HG03558 (cell line): ENCODE measurements around the gene FAM53B.

Experiments used
- ATAC-seq: cut with Tn5 transposase; IDR thresholded peaks from one replicate; pipeline ENCODE4 v1.9.1; 2021; ENCODE audit warnings: moderate number of reproducible peaks; ENCODE audit not compliant: unreplicated experiment; ENCODE audit errors: extremely low read depth

The FAM53B gene

GRCh38 chr10:124667425-124668345 is 76.5 kb downstream of the FAM53B start:
- ATAC-seq: no peak

GRCh38 chr10:124666494-124666893 is 77.7 kb downstream of the FAM53B start:
- ATAC-seq: no peak

DNA sequence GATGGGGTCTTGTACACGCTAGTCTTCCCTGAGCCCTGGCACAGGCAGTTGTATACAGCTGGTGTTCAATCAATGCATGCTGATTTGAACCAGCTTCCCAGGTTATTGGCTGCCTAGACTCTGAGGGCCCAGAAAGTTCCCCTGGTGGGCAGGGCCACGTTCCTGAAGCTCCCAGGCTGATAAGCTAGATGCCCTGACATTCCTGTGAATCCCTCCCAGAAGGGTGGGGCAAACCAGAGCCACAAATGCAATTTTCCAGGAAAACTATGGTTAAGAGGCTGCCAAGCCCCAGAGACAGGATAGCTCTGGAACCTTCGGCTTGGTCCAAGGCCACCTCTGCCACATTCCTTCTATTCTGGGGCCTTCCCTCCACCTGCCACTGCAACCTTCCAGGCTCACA is 78.2 kb downstream of the FAM53B start:
- ATAC-seq: no peak

DNA sequence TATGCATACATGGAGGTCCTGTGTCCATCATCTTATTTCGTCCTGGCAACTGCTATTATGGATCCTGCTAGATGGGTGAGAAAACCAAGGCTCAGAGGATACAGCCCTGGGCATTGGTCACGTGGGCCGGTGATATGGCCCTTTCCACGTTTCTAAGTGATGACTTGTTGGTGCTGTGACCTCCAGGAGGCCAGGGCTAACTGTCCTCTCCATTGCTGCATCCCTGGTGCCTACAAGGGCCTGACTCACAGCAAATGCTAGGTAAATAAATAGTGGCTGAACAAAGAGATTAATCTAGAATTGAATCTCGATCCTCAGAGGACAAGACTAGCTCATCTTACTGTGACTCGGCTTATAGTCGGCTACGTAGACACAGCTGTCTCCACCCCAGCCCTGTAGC is 78.6 kb downstream of the FAM53B start:
- no peak for ATAC-seq

GRCh38 chr10:124665091-124665490 is 79.1 kb downstream of the FAM53B start:
- ATAC-seq: no peak

- ATAC-seq: no peak
Observed at GRCh38 chr10:124663766-124664360, 80.3 kb downstream of the FAM53B start.

GRCh38 chr10:124663228-124663627 is 81.0 kb downstream of the FAM53B start:
- no peak for ATAC-seq

GRCh38 chr10:124661660-124662180 is 82.5 kb downstream of the FAM53B start:
- ATAC-seq: no peak

DNA sequence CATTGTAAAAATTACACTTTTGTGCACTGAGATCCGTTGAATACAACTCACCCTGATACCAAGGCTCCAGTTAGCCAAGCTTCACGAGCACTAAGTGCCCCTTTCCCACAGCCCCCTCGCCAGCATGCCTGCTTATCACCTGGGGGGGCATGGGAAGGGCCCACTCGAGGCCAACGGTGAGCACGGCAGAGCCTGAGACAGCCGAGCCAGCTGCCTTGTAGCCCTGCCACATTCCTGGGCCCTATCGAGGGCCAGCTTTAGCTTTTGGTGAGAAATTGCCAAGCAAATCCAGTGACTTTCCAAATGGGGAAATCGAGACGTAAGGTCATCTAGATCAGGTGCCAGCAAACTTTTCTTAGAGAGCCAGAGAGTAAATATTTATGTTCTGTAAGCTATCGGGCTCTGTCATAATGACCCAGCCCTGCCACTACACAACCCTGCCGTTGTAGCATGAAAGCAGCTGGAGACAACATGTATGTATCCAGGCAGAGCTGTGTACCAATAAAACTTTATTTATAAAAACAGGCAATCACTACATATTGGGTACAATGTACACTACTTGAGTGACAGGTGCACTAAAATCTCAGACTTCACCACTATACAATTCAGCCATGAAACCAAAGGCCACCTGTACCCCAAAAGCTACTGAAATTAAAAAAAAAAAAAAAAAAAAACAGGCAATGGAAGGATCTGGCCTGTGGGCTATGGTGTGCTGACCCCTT is 83.6 kb downstream of the FAM53B start:
- ATAC-seq: no peak

DNA sequence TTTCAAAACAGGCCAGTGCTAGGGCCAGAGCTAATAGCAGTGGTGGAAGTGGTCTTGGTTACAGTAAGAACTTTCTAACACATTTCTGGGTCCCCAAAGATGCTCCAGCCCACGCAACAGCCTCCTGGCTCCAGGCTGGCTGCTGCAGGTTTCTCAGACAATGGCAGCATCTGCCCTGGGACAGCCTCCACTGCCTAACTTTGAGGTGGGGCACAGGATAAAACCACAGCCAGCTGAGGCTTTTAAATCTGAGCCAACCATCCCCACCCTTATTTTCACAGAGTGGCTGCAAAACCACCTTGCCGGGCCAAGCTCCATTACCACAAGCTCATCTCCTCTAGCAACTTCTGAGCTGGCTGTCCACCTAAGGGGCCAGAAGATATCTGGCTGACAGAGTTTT is 84.8 kb downstream of the FAM53B start:
- no peak for ATAC-seq

- no peak for ATAC-seq
Observed at GRCh38 chr10:124658591-124659242, 85.5 kb downstream of the FAM53B start.

GRCh38 chr10:124657806-124658205 is 86.4 kb downstream of the FAM53B start:
- ATAC-seq: no peak

- no peak for ATAC-seq
Observed at GRCh38 chr10:124656541-124656940, 87.6 kb downstream of the FAM53B start.

GRCh38 chr10:124656113-124656490 is 88.1 kb downstream of the FAM53B start:
- no peak for ATAC-seq

DNA sequence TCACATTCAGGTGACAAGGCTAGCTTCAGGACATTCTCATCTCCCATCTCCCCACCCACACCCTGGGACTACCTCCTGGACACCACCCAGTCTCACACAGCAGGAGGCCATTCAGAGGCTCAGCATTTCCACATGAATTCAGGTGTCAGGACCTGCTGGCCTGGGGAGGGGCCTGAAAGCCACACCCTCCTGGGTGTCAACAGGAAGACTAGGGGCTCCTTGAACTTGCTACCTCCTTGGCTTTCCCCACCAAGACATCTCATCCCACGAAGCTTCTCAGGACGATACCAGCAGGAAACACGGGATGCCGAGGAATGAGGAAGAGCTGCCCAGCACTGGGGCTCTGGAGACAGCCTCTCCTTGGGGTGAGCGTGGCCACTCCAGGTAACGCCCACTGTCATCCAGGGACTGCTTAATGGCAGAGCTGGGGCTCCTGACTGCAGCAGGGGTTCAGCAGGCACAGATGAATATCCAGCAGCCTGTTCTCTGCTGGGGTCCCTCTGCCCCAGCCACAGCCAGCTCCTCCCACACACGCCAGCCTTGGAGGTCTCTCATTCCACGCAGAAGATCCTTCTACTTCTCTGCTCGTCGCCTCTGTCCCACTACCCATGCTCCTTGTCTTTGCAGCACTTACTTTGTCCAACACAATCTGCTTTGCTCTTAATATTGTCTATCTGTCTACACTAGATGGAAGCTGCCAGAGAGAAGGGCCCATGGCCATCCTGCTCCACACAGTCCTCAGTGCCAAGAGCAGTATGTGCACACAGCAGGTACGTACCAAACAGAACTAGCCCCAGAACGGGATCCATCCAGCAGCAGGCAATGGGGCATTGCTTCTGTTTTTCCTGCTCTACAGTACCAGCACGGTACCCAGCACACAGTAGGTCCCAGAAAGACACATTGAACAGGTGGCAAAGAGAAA is 88.7 kb downstream of the FAM53B start:
- ATAC-seq: no peak

GRCh38 chr10:124654686-124655085 is 89.5 kb downstream of the FAM53B start:
- ATAC-seq: no peak

DNA sequence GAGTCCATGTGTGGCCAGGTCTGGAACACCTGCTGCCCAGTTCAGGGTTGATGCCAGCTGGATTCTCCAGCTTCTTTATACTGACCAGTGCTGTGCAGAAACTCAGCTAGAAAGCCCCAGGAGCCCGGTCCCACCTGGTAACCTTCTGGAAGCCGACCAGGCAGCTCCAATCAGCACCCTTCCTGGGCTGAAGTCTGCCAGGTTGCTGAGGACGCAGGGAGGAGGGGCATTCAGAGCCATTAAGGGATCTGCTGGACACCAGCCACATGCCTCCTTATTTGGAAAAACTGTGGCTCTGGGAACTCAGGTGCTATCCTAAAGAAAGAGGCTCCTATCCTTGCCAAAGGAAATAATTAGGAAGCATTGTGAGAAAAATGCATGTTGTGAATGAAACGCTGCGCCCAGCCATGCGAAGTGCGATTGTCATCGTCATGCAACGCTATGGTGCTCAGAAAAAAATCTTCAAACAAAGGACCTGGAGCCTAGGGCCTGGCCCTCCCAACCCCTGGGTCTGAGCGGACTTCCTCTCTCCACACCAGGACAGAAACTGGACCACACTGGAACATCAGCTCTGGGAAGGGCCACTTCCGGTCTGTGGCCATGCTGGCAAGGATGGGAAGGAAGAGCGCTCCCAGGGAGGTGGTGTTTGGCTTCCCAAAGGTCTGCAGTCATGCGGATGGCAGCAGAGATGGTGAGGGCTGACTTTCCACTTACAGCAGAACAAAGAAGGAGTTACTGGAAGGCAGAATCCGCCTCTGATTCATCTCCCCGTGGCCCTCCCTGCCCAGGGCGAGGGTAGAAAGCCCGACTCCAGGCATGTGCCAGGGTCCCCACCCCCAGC is 90.1 kb downstream of the FAM53B start:
- no peak for ATAC-seq

DNA sequence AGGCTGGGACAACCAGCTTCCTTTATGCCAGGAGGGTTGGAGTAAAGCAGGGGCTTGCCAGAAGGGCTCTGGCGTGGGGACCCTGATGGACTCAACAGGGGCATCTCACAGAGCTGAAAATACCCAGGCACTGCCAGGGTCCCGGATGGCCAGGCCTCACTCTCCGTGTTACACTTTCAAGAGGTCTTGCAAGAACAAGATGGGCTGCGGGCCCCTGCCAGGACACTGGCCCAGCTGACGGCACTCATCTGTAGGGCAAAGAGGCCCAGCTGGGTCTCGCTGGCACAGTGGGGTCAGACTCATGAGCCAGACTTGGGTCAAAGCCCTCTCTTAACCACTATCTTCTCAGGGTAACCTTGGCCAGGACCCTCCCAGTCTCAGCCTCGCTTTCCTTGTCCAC is 90.9 kb downstream of the FAM53B start:
- no peak for ATAC-seq

DNA sequence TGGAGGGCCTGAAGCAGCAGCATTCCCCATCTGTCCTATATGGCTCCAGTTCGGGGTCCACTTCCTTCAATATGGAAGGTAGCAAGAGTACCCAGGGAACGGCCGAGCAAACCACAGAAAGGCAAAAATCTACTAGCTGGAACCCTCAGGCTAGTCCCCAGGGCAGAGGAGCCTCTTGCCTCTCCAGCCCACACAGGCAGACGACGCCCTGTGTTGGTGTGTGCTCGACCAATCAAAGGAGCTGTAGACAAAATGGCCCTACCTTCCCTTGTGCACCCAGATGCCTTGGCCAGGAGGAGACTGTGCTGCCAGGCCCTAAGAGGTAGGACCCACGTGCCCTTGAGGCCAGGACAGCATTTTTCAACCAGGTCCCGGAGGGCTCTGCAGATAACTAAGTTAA is 91.5 kb downstream of the FAM53B start:
- ATAC-seq: no peak
